K562 (cell line): Measurements from ENCODE around the gene KLRF1.

Source experiments
- ARNT ChIP-seq, 2 experiments: fragments of 450-650 bp; IDR thresholded peaks; 2 replicates each; pipeline ENCODE4 v1.6.1; 2016; ENCODE audit warnings: mild to moderate bottlenecking in 1 of 2
- CHD2 ChIP-seq: IDR thresholded peaks from 2 replicates; pipeline ENCODE4 v1.6.1; 2011; ENCODE audit warnings: low read depth, low read length
- CREB1 ChIP-seq, 2 experiments: sonication (generic) in 1 of 2; formaldehyde crosslinking in 1 of 2; IDR thresholded peaks; 2 replicates each; pipeline versions ENCODE4 v1.6.1 to v1.8.0; 2012 to 2022; ENCODE audit warnings: inconsistent platforms in 1 of 2, mild to moderate bottlenecking in 1 of 2, missing genetic modification reagents in 1 of 2, moderate library complexity in 1 of 2
- HDAC1 ChIP-seq, 2 experiments: fragments of 450-650 bp; IDR thresholded peaks; 2 replicates each; pipeline ENCODE4 v1.6.1; 2016 to 2017; ENCODE audit warnings: inconsistent platforms in 1 of 2, mild to moderate bottlenecking in 1 of 2, moderate library complexity in 1 of 2
- POLR2AphosphoS5 ChIP-seq: IDR thresholded peaks from 2 replicates; pipeline ENCODE4 v1.6.1; 2011; ENCODE audit warnings: mild to moderate bottlenecking, low read depth, low read length, moderate library complexity; ENCODE audit not compliant: control insufficient read depth, insufficient read depth
- ZNF311 ChIP-seq: fragments of 250-450 bp; sonication (Bioruptor Pico); IDR thresholded peaks from 2 replicates; pipeline ENCODE4 v1.4.0; 2020; ENCODE audit warnings: mild to moderate bottlenecking, moderate library complexity
- ZNF408 ChIP-seq: fragments of 250-450 bp; sonication (Bioruptor Pico); IDR thresholded peaks from 2 replicates; pipeline ENCODE4 v1.4.0; 2020; ENCODE audit warnings: low read depth, mild to moderate bottlenecking, moderate library complexity
- TF ChIP-seq, protein P1 (sequence below): fragments of 200-800 bp; sonication (Bioruptor generic); IDR thresholded peaks from 2 replicates; pipeline ENCODE4 v1.6.1; 2016; ENCODE audit warnings: missing genetic modification characterization, missing compliant biosample characterization
- TF ChIP-seq, protein P2 (sequence below), 3 experiments: IDR thresholded peaks in 2 of 3; conservative IDR thresholded peaks in 1 of 3; 2 replicates each; pipeline ENCODE4 v1.5.1; 2011 to 2012; ENCODE audit warnings: low read length in 3 of 3, mild to moderate bottlenecking in 3 of 3, control low read depth in 2 of 3, improper control_type of control experiment in 1 of 3, inconsistent platforms in 1 of 3, low read depth in 1 of 3, mixed read lengths in 1 of 3, moderate library complexity in 1 of 3; ENCODE audit not compliant: insufficient read depth in 2 of 3
- TF ChIP-seq, protein P3 (sequence below): sonication (generic); formaldehyde crosslinking; IDR thresholded peaks from 2 replicates; pipeline ENCODE4 v1.8.1; 2023; ENCODE audit warnings: mild to moderate bottlenecking, missing genetic modification reagents
- TF ChIP-seq, protein P4 (sequence below): sonication (generic); formaldehyde crosslinking; IDR thresholded peaks from 2 replicates; pipeline ENCODE4 v1.8.0; 2023; ENCODE audit warnings: missing genetic modification reagents, mild to moderate bottlenecking, borderline replicate concordance

DNA sequence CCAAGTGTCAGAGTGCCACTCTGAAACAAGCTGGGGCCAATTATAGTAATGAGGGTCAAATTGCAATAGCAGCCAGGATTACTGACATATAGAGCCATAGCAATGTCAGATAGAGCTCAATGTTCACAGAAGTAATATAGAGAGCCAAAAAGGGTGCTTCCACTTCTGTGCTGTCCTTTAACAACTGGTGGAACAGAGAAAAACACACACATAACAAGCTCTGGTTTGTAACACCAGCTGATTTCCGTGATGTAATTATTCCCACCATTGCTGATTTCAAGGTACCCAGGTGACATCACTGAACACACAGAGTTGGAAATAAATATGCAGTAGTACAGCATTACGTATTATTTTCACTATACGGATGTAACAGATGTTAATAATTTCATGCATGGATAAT is 44.9 kb downstream of the KLRF1 start:
- TF ChIP-seq, protein P1, sequence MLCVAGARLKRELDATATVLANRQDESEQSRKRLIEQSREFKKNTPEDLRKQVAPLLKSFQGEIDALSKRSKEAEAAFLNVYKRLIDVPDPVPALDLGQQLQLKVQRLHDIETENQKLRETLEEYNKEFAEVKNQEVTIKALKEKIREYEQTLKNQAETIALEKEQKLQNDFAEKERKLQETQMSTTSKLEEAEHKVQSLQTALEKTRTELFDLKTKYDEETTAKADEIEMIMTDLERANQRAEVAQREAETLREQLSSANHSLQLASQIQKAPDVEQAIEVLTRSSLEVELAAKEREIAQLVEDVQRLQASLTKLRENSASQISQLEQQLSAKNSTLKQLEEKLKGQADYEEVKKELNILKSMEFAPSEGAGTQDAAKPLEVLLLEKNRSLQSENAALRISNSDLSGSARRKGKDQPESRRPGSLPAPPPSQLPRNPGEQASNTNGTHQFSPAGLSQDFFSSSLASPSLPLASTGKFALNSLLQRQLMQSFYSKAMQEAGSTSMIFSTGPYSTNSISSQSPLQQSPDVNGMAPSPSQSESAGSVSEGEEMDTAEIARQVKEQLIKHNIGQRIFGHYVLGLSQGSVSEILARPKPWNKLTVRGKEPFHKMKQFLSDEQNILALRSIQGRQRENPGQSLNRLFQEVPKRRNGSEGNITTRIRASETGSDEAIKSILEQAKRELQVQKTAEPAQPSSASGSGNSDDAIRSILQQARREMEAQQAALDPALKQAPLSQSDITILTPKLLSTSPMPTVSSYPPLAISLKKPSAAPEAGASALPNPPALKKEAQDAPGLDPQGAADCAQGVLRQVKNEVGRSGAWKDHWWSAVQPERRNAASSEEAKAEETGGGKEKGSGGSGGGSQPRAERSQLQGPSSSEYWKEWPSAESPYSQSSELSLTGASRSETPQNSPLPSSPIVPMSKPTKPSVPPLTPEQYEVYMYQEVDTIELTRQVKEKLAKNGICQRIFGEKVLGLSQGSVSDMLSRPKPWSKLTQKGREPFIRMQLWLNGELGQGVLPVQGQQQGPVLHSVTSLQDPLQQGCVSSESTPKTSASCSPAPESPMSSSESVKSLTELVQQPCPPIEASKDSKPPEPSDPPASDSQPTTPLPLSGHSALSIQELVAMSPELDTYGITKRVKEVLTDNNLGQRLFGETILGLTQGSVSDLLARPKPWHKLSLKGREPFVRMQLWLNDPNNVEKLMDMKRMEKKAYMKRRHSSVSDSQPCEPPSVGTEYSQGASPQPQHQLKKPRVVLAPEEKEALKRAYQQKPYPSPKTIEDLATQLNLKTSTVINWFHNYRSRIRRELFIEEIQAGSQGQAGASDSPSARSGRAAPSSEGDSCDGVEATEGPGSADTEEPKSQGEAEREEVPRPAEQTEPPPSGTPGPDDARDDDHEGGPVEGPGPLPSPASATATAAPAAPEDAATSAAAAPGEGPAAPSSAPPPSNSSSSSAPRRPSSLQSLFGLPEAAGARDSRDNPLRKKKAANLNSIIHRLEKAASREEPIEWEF (CRISPR knock-in tag), result no peak
- TF ChIP-seq ZNF408 (CRISPR knock-in tag) (no peak), ARNT (IDR thresholded peaks at IDR 0.05) (no peak), CHD2 (no peak), HDAC1 (IDR thresholded peaks at IDR 0.05) (no peak), POLR2AphosphoS5 (no peak), CREB1 (IDR thresholded peaks at IDR 0.05) (no peak), CREB1 (CRISPR knock-in tag; IDR thresholded peaks at IDR 0.05) (no peak), ZNF311 (no peak)
- TF ChIP-seq, protein P2, sequence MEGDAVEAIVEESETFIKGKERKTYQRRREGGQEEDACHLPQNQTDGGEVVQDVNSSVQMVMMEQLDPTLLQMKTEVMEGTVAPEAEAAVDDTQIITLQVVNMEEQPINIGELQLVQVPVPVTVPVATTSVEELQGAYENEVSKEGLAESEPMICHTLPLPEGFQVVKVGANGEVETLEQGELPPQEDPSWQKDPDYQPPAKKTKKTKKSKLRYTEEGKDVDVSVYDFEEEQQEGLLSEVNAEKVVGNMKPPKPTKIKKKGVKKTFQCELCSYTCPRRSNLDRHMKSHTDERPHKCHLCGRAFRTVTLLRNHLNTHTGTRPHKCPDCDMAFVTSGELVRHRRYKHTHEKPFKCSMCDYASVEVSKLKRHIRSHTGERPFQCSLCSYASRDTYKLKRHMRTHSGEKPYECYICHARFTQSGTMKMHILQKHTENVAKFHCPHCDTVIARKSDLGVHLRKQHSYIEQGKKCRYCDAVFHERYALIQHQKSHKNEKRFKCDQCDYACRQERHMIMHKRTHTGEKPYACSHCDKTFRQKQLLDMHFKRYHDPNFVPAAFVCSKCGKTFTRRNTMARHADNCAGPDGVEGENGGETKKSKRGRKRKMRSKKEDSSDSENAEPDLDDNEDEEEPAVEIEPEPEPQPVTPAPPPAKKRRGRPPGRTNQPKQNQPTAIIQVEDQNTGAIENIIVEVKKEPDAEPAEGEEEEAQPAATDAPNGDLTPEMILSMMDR (IDR thresholded peaks at IDR 0.05 in 2 of 3, conservative IDR thresholded peaks at IDR 0.05 in 1 of 3; ENCODE audit: insufficient read depth in 2 of 3, low read depth in 1 of 3, low read length in 3 of 3), result no peak
- TF ChIP-seq, protein P3, sequence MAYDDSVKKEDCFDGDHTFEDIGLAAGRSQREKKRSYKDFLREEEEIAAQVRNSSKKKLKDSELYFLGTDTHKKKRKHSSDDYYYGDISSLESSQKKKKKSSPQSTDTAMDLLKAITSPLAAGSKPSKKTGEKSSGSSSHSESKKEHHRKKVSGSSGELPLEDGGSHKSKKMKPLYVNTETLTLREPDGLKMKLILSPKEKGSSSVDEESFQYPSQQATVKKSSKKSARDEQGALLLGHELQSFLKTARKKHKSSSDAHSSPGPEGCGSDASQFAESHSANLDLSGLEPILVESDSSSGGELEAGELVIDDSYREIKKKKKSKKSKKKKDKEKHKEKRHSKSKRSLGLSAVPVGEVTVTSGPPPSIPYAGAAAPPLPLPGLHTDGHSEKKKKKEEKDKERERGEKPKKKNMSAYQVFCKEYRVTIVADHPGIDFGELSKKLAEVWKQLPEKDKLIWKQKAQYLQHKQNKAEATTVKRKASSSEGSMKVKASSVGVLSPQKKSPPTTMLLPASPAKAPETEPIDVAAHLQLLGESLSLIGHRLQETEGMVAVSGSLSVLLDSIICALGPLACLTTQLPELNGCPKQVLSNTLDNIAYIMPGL (CRISPR knock-in tag), result no peak
- TF ChIP-seq, protein P4, sequence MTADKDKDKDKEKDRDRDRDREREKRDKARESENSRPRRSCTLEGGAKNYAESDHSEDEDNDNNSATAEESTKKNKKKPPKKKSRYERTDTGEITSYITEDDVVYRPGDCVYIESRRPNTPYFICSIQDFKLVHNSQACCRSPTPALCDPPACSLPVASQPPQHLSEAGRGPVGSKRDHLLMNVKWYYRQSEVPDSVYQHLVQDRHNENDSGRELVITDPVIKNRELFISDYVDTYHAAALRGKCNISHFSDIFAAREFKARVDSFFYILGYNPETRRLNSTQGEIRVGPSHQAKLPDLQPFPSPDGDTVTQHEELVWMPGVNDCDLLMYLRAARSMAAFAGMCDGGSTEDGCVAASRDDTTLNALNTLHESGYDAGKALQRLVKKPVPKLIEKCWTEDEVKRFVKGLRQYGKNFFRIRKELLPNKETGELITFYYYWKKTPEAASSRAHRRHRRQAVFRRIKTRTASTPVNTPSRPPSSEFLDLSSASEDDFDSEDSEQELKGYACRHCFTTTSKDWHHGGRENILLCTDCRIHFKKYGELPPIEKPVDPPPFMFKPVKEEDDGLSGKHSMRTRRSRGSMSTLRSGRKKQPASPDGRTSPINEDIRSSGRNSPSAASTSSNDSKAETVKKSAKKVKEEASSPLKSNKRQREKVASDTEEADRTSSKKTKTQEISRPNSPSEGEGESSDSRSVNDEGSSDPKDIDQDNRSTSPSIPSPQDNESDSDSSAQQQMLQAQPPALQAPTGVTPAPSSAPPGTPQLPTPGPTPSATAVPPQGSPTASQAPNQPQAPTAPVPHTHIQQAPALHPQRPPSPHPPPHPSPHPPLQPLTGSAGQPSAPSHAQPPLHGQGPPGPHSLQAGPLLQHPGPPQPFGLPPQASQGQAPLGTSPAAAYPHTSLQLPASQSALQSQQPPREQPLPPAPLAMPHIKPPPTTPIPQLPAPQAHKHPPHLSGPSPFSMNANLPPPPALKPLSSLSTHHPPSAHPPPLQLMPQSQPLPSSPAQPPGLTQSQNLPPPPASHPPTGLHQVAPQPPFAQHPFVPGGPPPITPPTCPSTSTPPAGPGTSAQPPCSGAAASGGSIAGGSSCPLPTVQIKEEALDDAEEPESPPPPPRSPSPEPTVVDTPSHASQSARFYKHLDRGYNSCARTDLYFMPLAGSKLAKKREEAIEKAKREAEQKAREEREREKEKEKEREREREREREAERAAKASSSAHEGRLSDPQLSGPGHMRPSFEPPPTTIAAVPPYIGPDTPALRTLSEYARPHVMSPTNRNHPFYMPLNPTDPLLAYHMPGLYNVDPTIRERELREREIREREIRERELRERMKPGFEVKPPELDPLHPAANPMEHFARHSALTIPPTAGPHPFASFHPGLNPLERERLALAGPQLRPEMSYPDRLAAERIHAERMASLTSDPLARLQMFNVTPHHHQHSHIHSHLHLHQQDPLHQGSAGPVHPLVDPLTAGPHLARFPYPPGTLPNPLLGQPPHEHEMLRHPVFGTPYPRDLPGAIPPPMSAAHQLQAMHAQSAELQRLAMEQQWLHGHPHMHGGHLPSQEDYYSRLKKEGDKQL (CRISPR knock-in tag), result no peak
